ENCODE measurements around the gene MRPS18C. TPM values are rescaled to one million over a fixed set of nuclear protein-coding genes. Genes with fewer than 3 reads are reported as not detected.
"Not testable (repeated sequence)": the region's sequence is repeated elsewhere in the genome, so short reads cannot be mapped to it uniquely, and the experiment has no call there.

MRPS18C gene
- total RNA-seq, 1 experiment from 2014 or later = 44.8 TPM

DNA sequence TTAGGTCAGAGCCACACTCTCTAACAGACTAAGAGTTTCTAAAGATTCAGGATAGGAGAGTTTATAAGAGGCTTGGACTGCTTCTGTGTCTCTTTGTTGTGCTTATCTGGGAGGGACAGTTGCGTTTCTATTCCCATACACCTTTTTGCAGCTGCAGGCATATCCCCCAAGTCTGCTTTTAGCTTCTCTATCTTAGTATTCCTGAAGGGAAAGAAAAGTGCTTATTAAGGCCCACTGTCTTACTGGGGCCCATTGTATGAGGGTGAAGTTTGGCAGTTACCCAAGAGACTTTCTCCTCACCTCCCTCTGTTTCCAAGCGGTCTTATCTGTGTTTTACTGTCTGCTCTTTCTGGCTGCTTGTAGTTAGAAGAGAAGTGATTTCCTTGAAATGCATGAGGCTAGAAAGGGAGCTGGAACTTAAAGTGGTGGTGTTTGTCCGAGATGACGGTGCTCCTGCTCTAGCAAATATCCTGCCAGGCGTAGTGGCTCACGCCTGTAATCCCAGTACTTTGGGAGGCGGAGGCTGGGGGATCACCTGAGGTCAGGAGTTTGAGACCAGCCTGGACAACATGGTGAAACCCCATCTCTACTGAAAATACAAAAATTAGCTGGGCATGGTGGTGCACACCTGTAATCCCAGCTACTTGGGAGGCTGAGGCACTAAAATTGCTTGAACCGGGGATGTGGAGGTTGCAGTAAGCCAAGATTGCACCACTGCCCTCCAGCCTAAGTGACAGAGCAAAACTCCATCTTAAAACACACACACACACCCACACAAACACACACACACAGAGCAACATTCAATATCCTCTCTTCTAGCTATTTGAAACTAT, 40.4 kb downstream of the MRPS18C start:
- DNase-seq (ENCODE audit: low read depth) = not testable (repeated sequence)

- DNase-seq (ENCODE audit: low read depth) = no peak
Observed at GRCh38 chr4:83498187-83498586, 42.3 kb downstream of the MRPS18C start.

GRCh38 chr4:83501671-83502070, 45.8 kb downstream of the MRPS18C start:
- DNase-seq (ENCODE audit: low read depth) = not testable (repeated sequence)

DNA sequence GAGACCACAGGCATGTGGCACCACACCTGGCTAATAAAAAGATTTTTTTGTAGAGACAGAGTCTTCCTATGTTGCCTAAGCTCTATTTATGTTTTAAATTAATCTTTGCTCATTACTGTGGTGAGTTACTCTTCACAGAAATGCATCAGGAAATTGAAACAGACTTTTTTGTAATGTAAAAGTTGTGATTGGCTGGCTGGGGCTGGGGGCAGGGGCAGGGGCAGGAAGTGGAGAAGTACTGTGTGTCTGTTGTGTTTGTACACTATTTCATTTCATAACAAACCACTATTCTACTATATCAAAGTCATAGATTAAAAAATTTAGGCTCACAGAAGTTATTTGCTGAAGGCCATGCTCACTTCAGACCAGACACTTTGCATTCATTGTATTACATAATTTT, 48.1 kb downstream of the MRPS18C start:
- DNase-seq (ENCODE audit: low read depth) = no peak

- no peak for DNase-seq (ENCODE audit: low read depth)
Observed at GRCh38 chr4:83504503-83504902, 48.6 kb downstream of the MRPS18C start.

GRCh38 chr4:83504996-83505395, 49.1 kb downstream of the MRPS18C start:
- DNase-seq (ENCODE audit: low read depth) = no peak

DNA sequence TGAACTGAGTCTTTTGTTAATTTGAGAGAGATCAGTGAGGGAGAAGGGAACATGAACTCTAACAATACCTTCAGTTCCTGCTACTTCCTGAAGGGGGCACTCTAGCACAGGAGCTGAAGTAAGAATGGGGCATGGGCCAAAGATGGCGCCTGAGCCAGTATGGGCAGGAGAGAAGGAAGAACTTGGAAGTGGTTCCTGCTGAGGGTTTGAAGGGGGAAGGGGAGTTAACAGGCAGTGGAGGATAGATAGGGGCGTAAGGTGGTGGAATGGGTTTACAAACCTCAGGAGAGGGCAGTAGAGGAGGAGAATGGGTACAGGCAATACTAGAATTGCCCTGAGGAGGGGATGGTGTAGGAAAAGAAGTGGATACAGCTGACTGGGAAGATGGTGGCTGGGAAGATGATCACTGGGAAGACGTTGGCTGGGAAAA, 53.3 kb downstream of the MRPS18C start:
- DNase-seq (ENCODE audit: low read depth) = peak; percentile 63

DNA sequence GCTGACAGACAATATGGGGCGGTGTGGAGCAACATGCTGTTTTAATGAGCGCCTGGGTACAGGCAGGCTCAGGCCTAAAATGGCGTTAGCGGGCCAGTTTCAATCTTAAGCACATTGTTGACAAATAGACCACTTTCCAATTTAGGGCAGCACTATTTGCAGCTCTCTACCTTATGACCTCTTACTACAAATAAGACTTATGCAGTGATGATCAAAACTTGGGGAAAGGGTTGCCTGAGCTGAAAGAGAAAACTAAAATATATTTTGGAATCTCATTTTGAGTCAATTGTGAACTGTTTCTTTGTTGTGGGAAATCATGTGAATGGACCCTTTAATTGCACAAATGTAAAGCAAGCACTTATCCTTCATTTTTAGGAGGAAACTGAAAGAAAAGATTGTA, 54.6 kb downstream of the MRPS18C start:
- no peak for DNase-seq (ENCODE audit: low read depth)

Other genes starting within 250 kb of the MRPS18C start
- gene COQ2, start 171.3 kb upstream of the MRPS18C start, total RNA-seq (2014; rRNA removed; shearing (Covaris generic)) = 23.8 and 29.5 TPM in 2 replicates
- gene HPSE, start 121.2 kb upstream of the MRPS18C start, total RNA-seq (2014; rRNA removed; shearing (Covaris generic)) = 4.0 and 6.0 TPM in 2 replicates
- 17.7 and 18.1 TPM in 2 replicates for gene HELQ, start 235 bp upstream of the MRPS18C start, total RNA-seq (2014; rRNA removed; shearing (Covaris generic))
- 11.8 and 14.6 TPM in 2 replicates for gene ABRAXAS1, start 29.0 kb downstream of the MRPS18C start, total RNA-seq (2014; rRNA removed; shearing (Covaris generic))
- 106 and 121 TPM in 2 replicates for gene GPAT3, start 80.0 kb downstream of the MRPS18C start, total RNA-seq (2014; rRNA removed; shearing (Covaris generic))